Activated CD8-positive, alpha-beta memory T cell treated with anti-CD3 and anti-CD28 coated beads for 36 hours (primary cell): ENCODE measurements around the gene OTOGL. TPM values are rescaled to one million over a fixed set of nuclear protein-coding genes. Genes with fewer than 3 reads are reported as not detected.

Experiments used
- CTCF ChIA-PET: fragments of 350-600 bp; sonication (Branson Sonifier 250); formaldehyde crosslinking; loops from one replicate; lab custom pipeline; 2021; ENCODE audit warnings: antibody characterized with exemption; lab: Charles Lee
- POLR2A ChIA-PET: fragments of 350-600 bp; sonication (Branson Sonifier 250); formaldehyde crosslinking; loops from one replicate; lab custom pipeline; 2021; ENCODE audit warnings: antibody characterized with exemption; lab: Charles Lee
- total RNA-seq, 2 experiments: library from RNA; stranded (reverse); gene quantifications; one replicate each; pipeline ENCODE4 v1.2.3, GENCODE V29; 2021

Gene OTOGL
- total RNA-seq, 2 experiments from 2014 or later: not detected

GRCh38 chr12:80317307-80317706, 218.0 kb downstream of the OTOGL start:
- ChIA-PET CTCF (no interaction called here), POLR2A (no interaction called here)

GRCh38 chr12:80317899-80318298, 218.6 kb downstream of the OTOGL start:
- ChIA-PET CTCF (no interaction called here), POLR2A (no interaction called here)

GRCh38 chr12:80320121-80320678, 220.9 kb downstream of the OTOGL start:
- ChIA-PET CTCF (no interaction called here), POLR2A (no interaction called here)

GRCh38 chr12:80321653-80322052, 222.3 kb downstream of the OTOGL start:
- POLR2A ChIA-PET: no interaction called here
- CTCF ChIA-PET: no interaction called here

- POLR2A ChIA-PET: no interaction called here
- CTCF ChIA-PET: no interaction called here
Measured at GRCh38 chr12:80325167-80325959, 226.0 kb downstream of the OTOGL start.

GRCh38 chr12:80332827-80333226, 233.5 kb downstream of the OTOGL start:
- ChIA-PET POLR2A (no interaction called here), CTCF (no interaction called here)

GRCh38 chr12:80352474-80352873, 253.1 kb downstream of the OTOGL start:
- CTCF ChIA-PET: no interaction called here

GRCh38 chr12:80353254-80353653, 253.9 kb downstream of the OTOGL start:
- ChIA-PET CTCF (no interaction called here), POLR2A (no interaction called here)

More at GRCh38 chr12:80352474-80352873, 253.1 kb downstream of the OTOGL start:
- POLR2A ChIA-PET: no interaction called here

- POLR2A ChIA-PET: no interaction called here
- CTCF ChIA-PET: no interaction called here
Measured at GRCh38 chr12:80356097-80356496, 256.8 kb downstream of the OTOGL start.

GRCh38 chr12:80359703-80360102, 260.4 kb downstream of the OTOGL start:
- ChIA-PET CTCF (no interaction called here), POLR2A (no interaction called here)

GRCh38 chr12:80364056-80364455, 264.7 kb downstream of the OTOGL start:
- POLR2A ChIA-PET: no interaction called here

GRCh38 chr12:80373666-80374065, 274.3 kb downstream of the OTOGL start:
- POLR2A ChIA-PET: no interaction called here
- CTCF ChIA-PET: no interaction called here

More at GRCh38 chr12:80364056-80364455, 264.7 kb downstream of the OTOGL start:
- CTCF ChIA-PET: no interaction called here

GRCh38 chr12:80374615-80375014, 275.3 kb downstream of the OTOGL start:
- ChIA-PET CTCF (no interaction called here), POLR2A (no interaction called here)

GRCh38 chr12:80377140-80377794, 277.9 kb downstream of the OTOGL start:
- ChIA-PET CTCF (no interaction called here), POLR2A (no interaction called here)

GRCh38 chr12:80381121-80381520, 281.8 kb downstream of the OTOGL start:
- ChIA-PET CTCF (no interaction called here), POLR2A (no interaction called here)

GRCh38 chr12:80382254-80382653, 282.9 kb downstream of the OTOGL start:
- POLR2A ChIA-PET: no interaction called here
- CTCF ChIA-PET: no interaction called here

GRCh38 chr12:80400571-80400991, 301.2 kb downstream of the OTOGL start:
- CTCF ChIA-PET: no interaction called here
- POLR2A ChIA-PET: no interaction called here

- POLR2A ChIA-PET: no interaction called here
- CTCF ChIA-PET: no interaction called here
Measured at GRCh38 chr12:80401191-80401590, 301.9 kb downstream of the OTOGL start.

- CTCF ChIA-PET: no interaction called here
Measured at GRCh38 chr12:80404629-80405028, 305.3 kb downstream of the OTOGL start.

GRCh38 chr12:80406253-80406652, 306.9 kb downstream of the OTOGL start:
- CTCF ChIA-PET: no interaction called here
- POLR2A ChIA-PET: no interaction called here

More at GRCh38 chr12:80404629-80405028, 305.3 kb downstream of the OTOGL start:
- POLR2A ChIA-PET: no interaction called here

- ChIA-PET POLR2A (no interaction called here), CTCF (no interaction called here)
Measured at GRCh38 chr12:80411787-80412186, 312.4 kb downstream of the OTOGL start.
